ENCODE data around the gene NFAM1. TPM values are rescaled to one million over a fixed set of nuclear protein-coding genes. Genes with fewer than 3 reads are reported as not detected.

Gene NFAM1
- total and polyA plus RNA-seq, 2 of the 13 experiments (the other 11 are each of a cell fraction or from before 2014, with no cell fraction given), result 0.03 TPM; not detected in 1

- TF ChIP-seq ZNF318 (CRISPR knock-in tag; IDR thresholded peaks at IDR 0.05) (no peak), ZFY (CRISPR knock-in tag; IDR thresholded peaks at IDR 0.05) (no peak), SYNCRIP (IDR thresholded peaks at IDR 0.05; ENCODE audit: insufficient read depth, low read depth, low read length) (no peak), RARG (CRISPR knock-in tag; IDR thresholded peaks at IDR 0.05; ENCODE audit: low read depth) (no peak), KDM2A (CRISPR knock-in tag; IDR thresholded peaks at IDR 0.05; ENCODE audit: borderline replicate concordance, low read depth) (no peak; the same call in 1 of the 2 replicates), SALL1 (CRISPR knock-in tag; IDR thresholded peaks at IDR 0.05) (peak; percentile 19; the same call in 1 of the 2 replicates), ZBTB1 (CRISPR knock-in tag; IDR thresholded peaks at IDR 0.05; ENCODE audit: borderline replicate concordance) (no peak), XRCC5 (optimal IDR thresholded peaks at IDR 0.05; ENCODE audit: low read length) (peak; percentile 60)
- TF ChIP-seq, protein P1, sequence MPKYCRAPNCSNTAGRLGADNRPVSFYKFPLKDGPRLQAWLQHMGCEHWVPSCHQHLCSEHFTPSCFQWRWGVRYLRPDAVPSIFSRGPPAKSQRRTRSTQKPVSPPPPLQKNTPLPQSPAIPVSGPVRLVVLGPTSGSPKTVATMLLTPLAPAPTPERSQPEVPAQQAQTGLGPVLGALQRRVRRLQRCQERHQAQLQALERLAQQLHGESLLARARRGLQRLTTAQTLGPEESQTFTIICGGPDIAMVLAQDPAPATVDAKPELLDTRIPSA (CRISPR knock-in tag; IDR thresholded peaks at IDR 0.05; ENCODE audit: borderline replicate concordance), result no peak
- TF ChIP-seq, protein P2, sequence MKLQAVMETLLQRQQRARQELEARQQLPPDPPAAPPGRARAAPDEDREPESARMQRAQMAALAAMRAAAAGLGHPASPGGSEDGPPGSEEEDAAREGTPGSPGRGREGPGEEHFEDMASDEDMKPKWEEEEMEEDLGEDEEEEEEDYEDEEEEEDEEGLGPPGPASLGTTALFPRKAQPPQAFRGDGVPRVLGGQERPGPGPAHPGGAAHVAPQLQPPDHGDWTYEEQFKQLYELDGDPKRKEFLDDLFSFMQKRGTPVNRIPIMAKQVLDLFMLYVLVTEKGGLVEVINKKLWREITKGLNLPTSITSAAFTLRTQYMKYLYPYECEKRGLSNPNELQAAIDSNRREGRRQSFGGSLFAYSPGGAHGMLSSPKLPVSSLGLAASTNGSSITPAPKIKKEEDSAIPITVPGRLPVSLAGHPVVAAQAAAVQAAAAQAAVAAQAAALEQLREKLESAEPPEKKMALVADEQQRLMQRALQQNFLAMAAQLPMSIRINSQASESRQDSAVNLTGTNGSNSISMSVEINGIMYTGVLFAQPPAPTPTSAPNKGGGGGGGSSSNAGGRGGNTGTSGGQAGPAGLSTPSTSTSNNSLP (IDR thresholded peaks at IDR 0.05; ENCODE audit: low read depth, low read length), result peak; percentile 67
- TF ChIP-seq, protein P3, sequence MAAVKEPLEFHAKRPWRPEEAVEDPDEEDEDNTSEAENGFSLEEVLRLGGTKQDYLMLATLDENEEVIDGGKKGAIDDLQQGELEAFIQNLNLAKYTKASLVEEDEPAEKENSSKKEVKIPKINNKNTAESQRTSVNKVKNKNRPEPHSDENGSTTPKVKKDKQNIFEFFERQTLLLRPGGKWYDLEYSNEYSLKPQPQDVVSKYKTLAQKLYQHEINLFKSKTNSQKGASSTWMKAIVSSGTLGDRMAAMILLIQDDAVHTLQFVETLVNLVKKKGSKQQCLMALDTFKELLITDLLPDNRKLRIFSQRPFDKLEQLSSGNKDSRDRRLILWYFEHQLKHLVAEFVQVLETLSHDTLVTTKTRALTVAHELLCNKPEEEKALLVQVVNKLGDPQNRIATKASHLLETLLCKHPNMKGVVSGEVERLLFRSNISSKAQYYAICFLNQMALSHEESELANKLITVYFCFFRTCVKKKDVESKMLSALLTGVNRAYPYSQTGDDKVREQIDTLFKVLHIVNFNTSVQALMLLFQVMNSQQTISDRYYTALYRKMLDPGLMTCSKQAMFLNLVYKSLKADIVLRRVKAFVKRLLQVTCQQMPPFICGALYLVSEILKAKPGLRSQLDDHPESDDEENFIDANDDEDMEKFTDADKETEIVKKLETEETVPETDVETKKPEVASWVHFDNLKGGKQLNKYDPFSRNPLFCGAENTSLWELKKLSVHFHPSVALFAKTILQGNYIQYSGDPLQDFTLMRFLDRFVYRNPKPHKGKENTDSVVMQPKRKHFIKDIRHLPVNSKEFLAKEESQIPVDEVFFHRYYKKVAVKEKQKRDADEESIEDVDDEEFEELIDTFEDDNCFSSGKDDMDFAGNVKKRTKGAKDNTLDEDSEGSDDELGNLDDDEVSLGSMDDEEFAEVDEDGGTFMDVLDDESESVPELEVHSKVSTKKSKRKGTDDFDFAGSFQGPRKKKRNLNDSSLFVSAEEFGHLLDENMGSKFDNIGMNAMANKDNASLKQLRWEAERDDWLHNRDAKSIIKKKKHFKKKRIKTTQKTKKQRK (IDR thresholded peaks at IDR 0.05; ENCODE audit: low read length), result no peak
- TF ChIP-seq, protein P4, sequence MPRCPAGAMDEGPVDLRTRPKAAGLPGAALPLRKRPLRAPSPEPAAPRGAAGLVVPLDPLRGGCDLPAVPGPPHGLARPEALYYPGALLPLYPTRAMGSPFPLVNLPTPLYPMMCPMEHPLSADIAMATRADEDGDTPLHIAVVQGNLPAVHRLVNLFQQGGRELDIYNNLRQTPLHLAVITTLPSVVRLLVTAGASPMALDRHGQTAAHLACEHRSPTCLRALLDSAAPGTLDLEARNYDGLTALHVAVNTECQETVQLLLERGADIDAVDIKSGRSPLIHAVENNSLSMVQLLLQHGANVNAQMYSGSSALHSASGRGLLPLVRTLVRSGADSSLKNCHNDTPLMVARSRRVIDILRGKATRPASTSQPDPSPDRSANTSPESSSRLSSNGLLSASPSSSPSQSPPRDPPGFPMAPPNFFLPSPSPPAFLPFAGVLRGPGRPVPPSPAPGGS (CRISPR knock-in tag; IDR thresholded peaks at IDR 0.05), result no peak
Observed at GRCh38 chr22:42444077-42444904, 12.1 kb upstream of the NFAM1 start (continued).
